ENCODE results near the gene MMP25. TPM values are rescaled to one million over a fixed set of nuclear protein-coding genes. Genes with fewer than 3 reads are reported as not detected.

Gene MMP25
- total RNA-seq, 4 donors from 2014 or later = 1.2 to 38.8 (median 2.2) TPM

DNA sequence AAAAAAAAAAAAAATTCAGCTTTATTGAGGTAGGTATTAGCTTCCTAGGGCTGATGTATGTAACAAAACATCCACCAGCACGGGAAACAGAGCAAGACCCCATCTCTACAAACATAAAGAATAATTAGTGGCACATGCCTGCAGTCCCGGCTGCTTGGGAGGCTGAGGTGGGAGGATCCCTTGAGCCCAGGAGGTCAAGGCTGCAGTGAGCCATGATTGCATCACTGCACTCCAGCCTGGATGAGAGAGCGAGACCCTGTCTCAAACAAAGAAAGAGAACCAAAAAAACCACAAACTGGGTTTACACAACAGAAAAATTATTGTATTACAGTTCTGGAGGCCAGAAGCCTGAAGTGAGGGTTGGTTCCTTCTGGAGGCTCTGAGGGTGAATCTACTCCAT, 4.0 kb upstream of the MMP25 start:
- no peak for DNase-seq (ENCODE audit: low spot score)
- TF ChIP-seq, protein P1, sequence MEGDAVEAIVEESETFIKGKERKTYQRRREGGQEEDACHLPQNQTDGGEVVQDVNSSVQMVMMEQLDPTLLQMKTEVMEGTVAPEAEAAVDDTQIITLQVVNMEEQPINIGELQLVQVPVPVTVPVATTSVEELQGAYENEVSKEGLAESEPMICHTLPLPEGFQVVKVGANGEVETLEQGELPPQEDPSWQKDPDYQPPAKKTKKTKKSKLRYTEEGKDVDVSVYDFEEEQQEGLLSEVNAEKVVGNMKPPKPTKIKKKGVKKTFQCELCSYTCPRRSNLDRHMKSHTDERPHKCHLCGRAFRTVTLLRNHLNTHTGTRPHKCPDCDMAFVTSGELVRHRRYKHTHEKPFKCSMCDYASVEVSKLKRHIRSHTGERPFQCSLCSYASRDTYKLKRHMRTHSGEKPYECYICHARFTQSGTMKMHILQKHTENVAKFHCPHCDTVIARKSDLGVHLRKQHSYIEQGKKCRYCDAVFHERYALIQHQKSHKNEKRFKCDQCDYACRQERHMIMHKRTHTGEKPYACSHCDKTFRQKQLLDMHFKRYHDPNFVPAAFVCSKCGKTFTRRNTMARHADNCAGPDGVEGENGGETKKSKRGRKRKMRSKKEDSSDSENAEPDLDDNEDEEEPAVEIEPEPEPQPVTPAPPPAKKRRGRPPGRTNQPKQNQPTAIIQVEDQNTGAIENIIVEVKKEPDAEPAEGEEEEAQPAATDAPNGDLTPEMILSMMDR (IDR thresholded peaks at IDR 0.05) = no peak
- no peak for ATAC-seq (ENCODE audit: low FRiP score)

DNA sequence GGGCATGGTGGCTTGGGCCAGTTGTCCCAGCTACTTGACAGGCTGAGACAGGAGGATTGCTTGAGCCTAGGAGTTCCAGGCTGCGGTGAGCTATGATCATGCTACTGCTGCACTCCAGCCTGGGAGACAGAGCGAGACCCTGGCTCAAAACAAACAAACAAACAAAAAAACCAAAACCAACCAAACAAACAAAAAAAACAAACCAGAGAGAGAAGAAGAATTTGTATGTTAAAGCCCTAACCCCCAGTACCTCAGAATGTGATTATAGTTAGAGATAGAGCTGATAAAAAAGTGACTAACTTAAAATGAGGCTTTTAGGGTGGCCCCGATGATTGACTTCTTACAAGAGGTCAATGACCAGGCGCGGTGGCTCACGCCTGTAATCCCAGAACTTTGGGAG, 1.7 kb upstream of the MMP25 start:
- ATAC-seq (ENCODE audit: low FRiP score) (no peak), DNase-seq (ENCODE audit: low spot score) (no peak)
- TF ChIP-seq, protein P1 (IDR thresholded peaks at IDR 0.05) = no peak

DNA sequence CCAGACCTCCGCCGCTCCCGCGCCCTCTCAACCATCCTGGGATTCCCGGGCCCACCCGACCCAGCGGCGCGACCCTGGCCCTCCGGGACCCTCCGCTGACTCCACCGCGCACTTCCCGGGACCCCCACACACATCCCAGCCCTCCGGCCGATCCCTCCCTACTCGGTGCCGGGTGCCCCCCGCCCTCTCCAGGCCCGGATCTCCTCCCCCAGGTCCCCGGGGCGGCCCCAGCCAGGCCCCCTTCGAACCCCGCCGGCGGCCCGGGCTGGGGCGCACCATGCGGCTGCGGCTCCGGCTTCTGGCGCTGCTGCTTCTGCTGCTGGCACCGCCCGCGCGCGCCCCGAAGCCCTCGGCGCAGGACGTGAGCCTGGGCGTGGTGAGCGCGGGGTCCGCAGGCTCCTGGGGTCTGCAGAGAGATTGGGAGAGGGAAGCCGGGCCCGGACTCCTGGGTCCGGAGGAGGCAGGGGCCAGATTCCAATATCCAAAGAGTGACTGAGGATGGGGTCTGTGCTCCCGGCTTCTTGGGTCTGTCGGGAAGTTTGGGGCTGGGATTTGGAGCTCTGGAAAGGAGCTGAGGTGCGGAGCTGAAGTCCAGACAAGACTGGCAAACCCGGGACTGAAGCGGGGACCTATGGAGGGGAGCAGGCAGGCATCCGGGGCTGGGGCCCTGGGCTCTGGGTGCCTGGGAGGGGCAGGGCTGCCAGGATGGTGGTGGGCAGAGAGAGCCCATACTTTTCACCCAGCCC, 453 bp downstream of the MMP25 start:
- DNase-seq (ENCODE audit: low spot score) (no peak), ATAC-seq (ENCODE audit: low FRiP score) (no peak)
- TF ChIP-seq, protein P1 (IDR thresholded peaks at IDR 0.05) = no peak

DNA sequence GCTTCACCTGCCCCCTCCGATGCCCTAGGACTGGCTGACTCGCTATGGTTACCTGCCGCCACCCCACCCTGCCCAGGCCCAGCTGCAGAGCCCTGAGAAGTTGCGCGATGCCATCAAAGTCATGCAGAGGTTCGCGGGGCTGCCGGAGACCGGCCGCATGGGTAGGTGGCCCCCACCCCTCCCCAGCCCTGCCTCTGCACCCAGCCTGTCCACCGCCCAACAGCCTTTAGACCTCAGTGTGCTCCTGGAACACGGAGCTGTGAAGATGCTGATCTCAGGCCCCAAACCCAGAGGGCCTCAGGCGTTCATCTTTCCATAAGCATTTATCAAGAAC, 993 bp downstream of the MMP25 start:
- DNase-seq (ENCODE audit: low spot score) = no peak
- ATAC-seq (ENCODE audit: low FRiP score) = no peak
- TF ChIP-seq, protein P1 (IDR thresholded peaks at IDR 0.05) = no peak

DNA sequence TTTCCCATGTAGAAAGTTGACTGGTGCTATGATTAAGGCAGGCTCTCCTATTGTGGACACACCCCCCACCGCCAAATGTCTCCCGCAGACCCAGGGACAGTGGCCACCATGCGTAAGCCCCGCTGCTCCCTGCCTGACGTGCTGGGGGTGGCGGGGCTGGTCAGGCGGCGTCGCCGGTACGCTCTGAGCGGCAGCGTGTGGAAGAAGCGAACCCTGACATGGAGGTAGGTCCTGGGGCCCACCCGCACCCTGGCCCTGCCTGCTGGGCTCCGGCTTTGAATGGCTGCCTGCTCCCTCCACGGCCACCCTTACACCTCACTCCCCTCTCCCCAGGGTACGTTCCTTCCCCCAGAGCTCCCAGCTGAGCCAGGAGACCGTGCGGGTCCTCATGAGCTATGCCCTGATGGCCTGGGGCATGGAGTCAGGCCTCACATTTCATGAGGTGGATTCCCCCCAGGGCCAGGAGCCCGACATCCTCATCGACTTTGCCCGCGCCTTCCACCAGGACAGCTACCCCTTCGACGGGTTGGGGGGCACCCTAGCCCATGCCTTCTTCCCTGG, 3.6 kb downstream of the MMP25 start:
- TF ChIP-seq, protein P1 (IDR thresholded peaks at IDR 0.05) = no peak
- DNase-seq (ENCODE audit: low spot score) = no peak
- no peak for ATAC-seq (ENCODE audit: low FRiP score)

DNA sequence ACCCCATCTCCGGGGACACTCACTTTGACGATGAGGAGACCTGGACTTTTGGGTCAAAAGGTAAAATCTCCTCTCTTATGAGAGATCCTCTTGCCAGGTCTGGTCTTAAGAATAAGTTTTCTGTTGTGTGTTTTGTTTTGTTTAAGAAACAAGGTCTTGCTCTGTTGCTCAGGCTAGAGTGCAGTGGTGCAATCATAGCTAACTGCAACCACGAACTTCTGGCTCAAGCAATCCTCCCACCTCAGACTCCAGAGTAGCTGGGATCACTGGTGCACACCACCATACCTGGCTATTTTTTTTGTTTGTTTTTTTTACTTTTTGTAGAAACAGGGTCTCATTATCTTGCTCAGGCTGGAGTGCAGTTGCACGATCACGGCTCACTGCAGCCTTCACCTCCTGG, 4.1 kb downstream of the MMP25 start:
- TF ChIP-seq, protein P1 (IDR thresholded peaks at IDR 0.05) = no peak
- no peak for ATAC-seq (ENCODE audit: low FRiP score)
- DNase-seq (ENCODE audit: low spot score) = no peak

DNA sequence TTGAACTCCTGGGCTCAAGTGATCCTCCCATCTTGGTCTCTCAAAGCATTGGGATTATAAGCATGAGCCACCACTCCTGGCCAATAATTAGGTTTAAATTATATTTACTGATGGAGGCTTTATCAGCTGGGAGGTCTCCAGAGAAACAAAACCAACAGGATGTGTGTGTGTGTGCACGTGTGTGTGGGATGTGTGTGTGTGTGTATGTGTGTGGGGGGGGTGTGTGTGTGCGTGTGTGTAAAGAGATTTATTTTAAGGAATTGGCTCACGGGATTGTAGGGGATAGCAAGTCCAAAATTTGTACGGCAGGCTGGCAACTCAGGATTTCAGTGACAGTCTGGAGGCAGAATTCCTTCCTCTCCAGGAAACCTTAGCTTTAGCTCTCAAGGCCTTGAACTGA, 4.6 kb downstream of the MMP25 start:
- TF ChIP-seq, protein P1 (IDR thresholded peaks at IDR 0.05) = no peak
- no peak for ATAC-seq (ENCODE audit: low FRiP score)
- no peak for DNase-seq (ENCODE audit: low spot score)

Data from omental fat pad (tissue), 4 donors.